Measurements from ENCODE around the gene PPME1. TPM values are rescaled to one million over a fixed set of nuclear protein-coding genes. Genes with fewer than 3 reads are reported as not detected.

The PPME1 gene
- total RNA-seq, 1 experiment from 2014 or later, result 98.3 TPM

DNA sequence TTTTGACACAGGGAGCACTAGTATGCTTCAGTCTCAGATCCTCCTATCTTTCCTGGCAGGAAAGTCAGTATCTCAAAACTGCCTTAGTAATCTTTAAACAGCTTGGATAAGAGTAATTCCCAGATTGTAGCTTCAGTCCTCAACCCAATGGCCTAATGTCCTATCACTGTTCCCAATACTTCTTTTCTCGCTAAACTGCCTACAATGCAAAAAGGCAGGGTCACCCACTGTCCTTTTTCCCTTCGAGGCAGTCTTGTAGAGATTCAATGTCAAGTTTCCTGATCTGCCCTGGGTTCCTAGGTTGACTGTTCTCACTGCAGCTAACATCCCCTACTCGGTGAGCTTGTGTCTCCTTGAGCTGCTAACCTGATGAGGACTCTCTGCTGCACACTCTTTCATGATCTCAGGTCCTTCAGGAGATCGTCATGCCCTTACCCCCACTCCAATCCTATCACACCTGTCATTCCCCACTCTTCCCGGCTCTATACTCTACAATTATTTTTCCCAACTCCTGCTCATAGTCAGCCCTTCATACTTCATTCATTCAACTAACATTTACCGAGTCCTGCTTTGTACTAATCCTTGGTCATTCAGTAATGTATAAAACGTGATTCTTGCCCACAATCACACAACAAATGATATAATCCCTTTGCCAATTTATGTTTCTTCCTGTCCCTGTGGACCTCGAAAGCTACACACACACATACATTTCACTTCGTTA, 1.2 kb upstream of the PPME1 start:
- no peak for DNase-seq (ENCODE audit: low spot score)
- no TSS peak for BruUV-seq (replicated peaks)

GRCh38 chr11:74171630-74171968, 510 bp downstream of the PPME1 start:
- POLR2A ChIA-PET (ENCODE audit: low non-redundant PET), result no interaction called here
- Histone ChIP-seq H3K27ac (ENCODE audit: low read depth, low read length, poor library complexity, severe bottlenecking) (peak overlapping the region; percentile 75), H3K27me3 (replicated peaks; ENCODE audit: insufficient read depth, low read depth, low read length, poor library complexity) (no peaks in the 10 kb centered on the region), H3K36me3 (ENCODE audit: insufficient read depth, low read length, poor library complexity, severe bottlenecking) (peaks cover 19% of the 10 kb centered on the region), H3K4me3 (ENCODE audit: low read depth, low read length, poor library complexity, severe bottlenecking) (peak overlapping the region; percentile 71), H3K9me3 (ENCODE audit: low read depth, low read length, poor library complexity, severe bottlenecking) (no peaks in the 10 kb centered on the region), H3K4me1 (ENCODE audit: insufficient read depth, low read length, poor library complexity, severe bottlenecking) (peaks cover 17% of the 10 kb centered on the region)
- no peak for TF ChIP-seq CTCF (conservative IDR thresholded peaks at IDR 0.05; ENCODE audit: low read depth, low read length)
- TF ChIP-seq EZH2 (IDR thresholded peaks at IDR 0.05; ENCODE audit: borderline replicate concordance, low read depth, low read length, poor library complexity, severe bottlenecking), result no peak
- CTCF ChIA-PET, result interaction anchor here (2.0 kb wide), 1 partner anchor 278 kb away, joined by 6 read pairs; no protein-coding TSS in a partner anchor
- intact Hi-C loops (cut with micrococcal nuclease; ENCODE audit: unreplicated experiment), result no loop called here
- BruUV-seq (replicated peaks), result no TSS peak
- no peak for DNase-seq (ENCODE audit: low spot score)

More for the DNA sequence above, 1.2 kb upstream of the PPME1 start:
- Histone ChIP-seq H3K9me3 (ENCODE audit: low read depth, low read length, poor library complexity, severe bottlenecking) (no peaks in the 10 kb centered on the region), H3K36me3 (ENCODE audit: insufficient read depth, low read length, poor library complexity, severe bottlenecking) (peaks cover 24% of the 10 kb centered on the region), H3K27ac (ENCODE audit: low read depth, low read length, poor library complexity, severe bottlenecking) (peak overlapping the region; percentile 46), H3K4me3 (ENCODE audit: low read depth, low read length, poor library complexity, severe bottlenecking) (peak overlapping the region; percentile 71), H3K27me3 (replicated peaks; ENCODE audit: insufficient read depth, low read depth, low read length, poor library complexity) (no peaks in the 10 kb centered on the region), H3K4me1 (ENCODE audit: insufficient read depth, low read length, poor library complexity, severe bottlenecking) (peaks cover 17% of the 10 kb centered on the region)
- TF ChIP-seq CTCF (conservative IDR thresholded peaks at IDR 0.05; ENCODE audit: low read depth, low read length) (no peak), EZH2 (IDR thresholded peaks at IDR 0.05; ENCODE audit: borderline replicate concordance, low read depth, low read length, poor library complexity, severe bottlenecking) (no peak)
- ChIA-PET POLR2A (ENCODE audit: low non-redundant PET) (no interaction called here), CTCF (interaction anchor here (0.7 to 2.0 kb wide), 3 partner anchors 151 to 1073 kb away, joined by 4 to 6 read pairs (median 6); no protein-coding TSS in a partner anchor)
- intact Hi-C loops (cut with micrococcal nuclease; ENCODE audit: unreplicated experiment), result no loop called here

- peaks cover 17% of the 10 kb centered on the region for H3K4me1 ChIP-seq (ENCODE audit: insufficient read depth, low read length, poor library complexity, severe bottlenecking)
- BruUV-seq (replicated peaks), result no TSS peak
- H3K9me3 ChIP-seq (ENCODE audit: low read depth, low read length, poor library complexity, severe bottlenecking), result no peaks in the 10 kb centered on the region
- H3K27me3 ChIP-seq (replicated peaks; ENCODE audit: insufficient read depth, low read depth, low read length, poor library complexity), result no peaks in the 10 kb centered on the region
- TF ChIP-seq CTCF (conservative IDR thresholded peaks at IDR 0.05; ENCODE audit: low read depth, low read length) (no peak), EZH2 (IDR thresholded peaks at IDR 0.05; ENCODE audit: borderline replicate concordance, low read depth, low read length, poor library complexity, severe bottlenecking) (no peak)
- ChIA-PET CTCF (interaction anchor here (2.0 kb wide), 1 partner anchor 278 kb away, joined by 6 read pairs; no protein-coding TSS in a partner anchor), POLR2A (ENCODE audit: low non-redundant PET) (no interaction called here)
- H3K36me3 ChIP-seq (ENCODE audit: insufficient read depth, low read length, poor library complexity, severe bottlenecking), result peaks cover 15% of the 10 kb centered on the region
- peak overlapping the region; percentile 75 for H3K27ac ChIP-seq (ENCODE audit: low read depth, low read length, poor library complexity, severe bottlenecking)
- H3K4me3 ChIP-seq (ENCODE audit: low read depth, low read length, poor library complexity, severe bottlenecking), result peak overlapping the region; percentile 71
- intact Hi-C loops (cut with micrococcal nuclease; ENCODE audit: unreplicated experiment), result no loop called here
- peak; percentile 14 for DNase-seq (ENCODE audit: low spot score)
Measured at GRCh38 chr11:74171997-74172396, 908 bp downstream of the PPME1 start.

Data from A673 (cell line).